Fibroblast of pulmonary artery (primary cell): Measurements from ENCODE around the gene ALG12.

Source experiments
- DNase-seq: peaks from one replicate; pipeline ENCODE4 v3.0.0-alpha.2; 2010; ENCODE audit warnings: low read depth
- H3K4me3 ChIP-seq: replicated peaks from 2 replicates; pipeline ENCODE4 v1.5.1; 2011; ENCODE audit warnings: low read depth, mild to moderate bottlenecking, control low read depth, low read length, moderate library complexity
- TF ChIP-seq, protein P1 (sequence below): IDR thresholded peaks from 2 replicates; pipeline ENCODE4 v1.5.1; 2011; ENCODE audit warnings: mild to moderate bottlenecking, control low read depth, low read length, inconsistent platforms; ENCODE audit errors: missing control alignments

Gene ALG12

GRCh38 chr22:49926916-49927315 is 8.7 kb upstream of the ALG12 start:
- H3K4me3 ChIP-seq, result no peak overlapping the region
- TF ChIP-seq, protein P1, sequence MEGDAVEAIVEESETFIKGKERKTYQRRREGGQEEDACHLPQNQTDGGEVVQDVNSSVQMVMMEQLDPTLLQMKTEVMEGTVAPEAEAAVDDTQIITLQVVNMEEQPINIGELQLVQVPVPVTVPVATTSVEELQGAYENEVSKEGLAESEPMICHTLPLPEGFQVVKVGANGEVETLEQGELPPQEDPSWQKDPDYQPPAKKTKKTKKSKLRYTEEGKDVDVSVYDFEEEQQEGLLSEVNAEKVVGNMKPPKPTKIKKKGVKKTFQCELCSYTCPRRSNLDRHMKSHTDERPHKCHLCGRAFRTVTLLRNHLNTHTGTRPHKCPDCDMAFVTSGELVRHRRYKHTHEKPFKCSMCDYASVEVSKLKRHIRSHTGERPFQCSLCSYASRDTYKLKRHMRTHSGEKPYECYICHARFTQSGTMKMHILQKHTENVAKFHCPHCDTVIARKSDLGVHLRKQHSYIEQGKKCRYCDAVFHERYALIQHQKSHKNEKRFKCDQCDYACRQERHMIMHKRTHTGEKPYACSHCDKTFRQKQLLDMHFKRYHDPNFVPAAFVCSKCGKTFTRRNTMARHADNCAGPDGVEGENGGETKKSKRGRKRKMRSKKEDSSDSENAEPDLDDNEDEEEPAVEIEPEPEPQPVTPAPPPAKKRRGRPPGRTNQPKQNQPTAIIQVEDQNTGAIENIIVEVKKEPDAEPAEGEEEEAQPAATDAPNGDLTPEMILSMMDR, result no peak
- no peak for DNase-seq

DNA sequence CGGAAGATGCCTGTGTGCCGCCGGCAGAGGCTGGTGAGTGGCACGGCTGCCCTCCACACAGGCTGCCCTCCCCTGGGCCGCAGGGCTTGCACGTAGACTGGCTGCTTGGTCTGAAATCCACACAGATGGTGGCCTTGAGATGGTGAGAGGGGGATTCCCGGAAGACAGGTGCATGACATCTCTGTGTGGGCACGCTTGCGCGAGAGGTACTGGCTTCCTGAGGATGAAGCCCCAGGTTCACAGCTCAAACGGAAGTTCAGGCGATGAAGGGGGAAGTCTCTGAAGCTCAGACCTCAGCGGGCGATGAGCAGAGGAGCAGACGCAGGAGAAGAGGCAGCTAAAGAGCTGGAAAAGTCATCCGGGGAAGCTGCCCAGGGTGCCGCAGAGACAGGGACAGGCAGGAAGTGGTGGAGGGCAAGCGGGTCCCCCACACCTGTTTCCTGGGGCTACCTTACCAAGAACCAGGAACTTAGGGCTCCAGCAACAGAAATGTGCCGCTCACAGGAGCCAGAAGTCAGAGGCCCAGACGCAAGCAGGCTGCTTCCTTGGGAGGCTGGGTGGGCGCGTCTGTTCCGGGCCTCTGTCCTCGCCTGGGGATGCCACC is 7.4 kb upstream of the ALG12 start:
- TF ChIP-seq, protein P1, result no peak
- no peak overlapping the region for H3K4me3 ChIP-seq
- no peak for DNase-seq

GRCh38 chr22:49924113-49924833 is 6.0 kb upstream of the ALG12 start:
- TF ChIP-seq, protein P1, result no peak
- no peak overlapping the region for H3K4me3 ChIP-seq
- no peak for DNase-seq

- TF ChIP-seq, protein P1, result peak; percentile 7
- no peak for DNase-seq
- no peak overlapping the region for H3K4me3 ChIP-seq
These were observed 5.2 kb upstream of the ALG12 start for GRCh38 chr22:49923445-49923844.

- TF ChIP-seq, protein P1, result no peak
- DNase-seq, result no peak
- H3K4me3 ChIP-seq, result no peak overlapping the region
These were observed 4.7 kb upstream of the ALG12 start for GRCh38 chr22:49922926-49923325.

- H3K4me3 ChIP-seq, result no peak overlapping the region
- no peak for DNase-seq
- TF ChIP-seq, protein P1, result no peak
These were observed 4.2 kb upstream of the ALG12 start for GRCh38 chr22:49922484-49922883.
